HG03039 (cell line): ENCODE data around the gene NT5C2.
"Not testable (repeated sequence)": the region's sequence is repeated elsewhere in the genome, so short reads cannot be mapped to it uniquely, and the experiment has no call there.

Experiments used
- ATAC-seq: cut with Tn5 transposase; IDR thresholded peaks from one replicate; pipeline ENCODE4 v1.9.1; 2021; ENCODE audit warnings: mild to moderate bottlenecking, moderate library complexity; ENCODE audit not compliant: unreplicated experiment

Gene NT5C2

GRCh38 chr10:103167554-103167953, 25.5 kb downstream of the NT5C2 start:
- not testable (repeated sequence) for ATAC-seq

GRCh38 chr10:103166523-103166922, 26.5 kb downstream of the NT5C2 start:
- no peak for ATAC-seq

- not testable (repeated sequence) for ATAC-seq
These were observed 29.2 kb downstream of the NT5C2 start for GRCh38 chr10:103163766-103164403.

GRCh38 chr10:103157246-103157645, 35.8 kb downstream of the NT5C2 start:
- ATAC-seq = no peak

- no peak for ATAC-seq
These were observed 37.5 kb downstream of the NT5C2 start for GRCh38 chr10:103155471-103156085.

- ATAC-seq = no peak
These were observed 38.4 kb downstream of the NT5C2 start for GRCh38 chr10:103154521-103155299.

GRCh38 chr10:103153302-103154197, 39.5 kb downstream of the NT5C2 start:
- ATAC-seq = no peak

- no peak for ATAC-seq
These were observed 43.0 kb downstream of the NT5C2 start for GRCh38 chr10:103149991-103150622.

GRCh38 chr10:103147645-103148044, 45.4 kb downstream of the NT5C2 start:
- no peak for ATAC-seq

- ATAC-seq = no peak
These were observed 47.1 kb downstream of the NT5C2 start for GRCh38 chr10:103145860-103146466.

- ATAC-seq = no peak
These were observed 48.0 kb downstream of the NT5C2 start for GRCh38 chr10:103145046-103145445.

GRCh38 chr10:103144041-103144440, 49.0 kb downstream of the NT5C2 start:
- ATAC-seq = no peak

- ATAC-seq = not testable (repeated sequence)
These were observed 49.4 kb downstream of the NT5C2 start for GRCh38 chr10:103143641-103144040.

- ATAC-seq = no peak
These were observed 51.1 kb downstream of the NT5C2 start for GRCh38 chr10:103141950-103142349.

- no peak for ATAC-seq
These were observed 52.6 kb downstream of the NT5C2 start for GRCh38 chr10:103140469-103140868.

- ATAC-seq = no peak
These were observed 53.3 kb downstream of the NT5C2 start for GRCh38 chr10:103139803-103140202.

GRCh38 chr10:103135168-103135567, 57.9 kb downstream of the NT5C2 start:
- ATAC-seq = not testable (repeated sequence)

- ATAC-seq = no peak
These were observed 62.2 kb downstream of the NT5C2 start for GRCh38 chr10:103130910-103131309.

- not testable (repeated sequence) for ATAC-seq
These were observed 62.9 kb downstream of the NT5C2 start for GRCh38 chr10:103130180-103130579.

GRCh38 chr10:103127241-103127640, 65.8 kb downstream of the NT5C2 start:
- no peak for ATAC-seq
